GM13976 (cell line): ENCODE measurements around the gene TAT.
"Not testable (repeated sequence)": the region's sequence is repeated elsewhere in the genome, so short reads cannot be mapped to it uniquely, and the experiment has no call there.

Experiments
- DNase-seq: peaks from one replicate; pipeline ENCODE4 v3.0.0; 2012; ENCODE audit warnings: low spot score
- CTCF ChIP-seq: IDR thresholded peaks from 2 replicates; pipeline ENCODE4 v1.5.1; 2012; ENCODE audit warnings: borderline replicate concordance, mild to moderate bottlenecking; ENCODE audit not compliant: insufficient read depth; ENCODE audit errors: extremely low read depth, missing control alignments, control extremely low read depth
- in situ Hi-C: fragments of 300-500 bp; cut with MboI; formaldehyde crosslinking; loops from one replicate; pipeline ENCODE4 v1.12.0; 2022; ENCODE audit warnings: low sequenced_read_pairs, mixed read lengths, inconsistent platforms; ENCODE audit not compliant: unreplicated experiment

Gene TAT

GRCh38 chr16:71610936-71611871 is 34.3 kb upstream of the TAT start:
- DNase-seq: peak; percentile 85
- peak; percentile 99 for TF ChIP-seq CTCF
- in situ Hi-C loops: loop anchor here (10.0 kb wide), 1 partner anchor 186 kb away; no protein-coding TSS in a partner anchor

- no peak for DNase-seq
- no peak for TF ChIP-seq CTCF
- in situ Hi-C loops: loop anchor here (10.0 kb wide), 1 partner anchor 186 kb away; no protein-coding TSS in a partner anchor
Observed at GRCh38 chr16:71610447-71610846, 33.6 kb upstream of the TAT start.

- in situ Hi-C loops: no loop called here
- TF ChIP-seq CTCF: no peak
- no peak for DNase-seq
Observed at GRCh38 chr16:71609066-71609465, 32.2 kb upstream of the TAT start.

GRCh38 chr16:71600822-71601221 is 23.9 kb upstream of the TAT start:
- TF ChIP-seq CTCF: no peak
- no peak for DNase-seq
- in situ Hi-C loops: no loop called here

GRCh38 chr16:71598426-71598825 is 21.5 kb upstream of the TAT start:
- in situ Hi-C loops, DNase-seq: not testable (repeated sequence)

GRCh38 chr16:71595340-71595826 is 18.5 kb upstream of the TAT start:
- DNase-seq, in situ Hi-C loops: not testable (repeated sequence)

- in situ Hi-C loops: no loop called here
Observed at GRCh38 chr16:71594000-71594646, 17.2 kb upstream of the TAT start.

More at GRCh38 chr16:71594000-71594646, 17.2 kb upstream of the TAT start:
- TF ChIP-seq CTCF: no peak
- DNase-seq: no peak
